PC-9 (cell line): ENCODE results near the gene ATG2B. TPM values are rescaled to one million over a fixed set of nuclear protein-coding genes. Genes with fewer than 3 reads are reported as not detected.

Source experiments
- BruUV-seq: library from RNA; stranded (reverse); fragments of 400-500 nt; replicated peaks from 2 replicates; lab custom pipeline; 2021; lab: Mats Ljungman, UMichigan
- CTCF ChIA-PET: fragments of 300-600 bp; sonication (Branson Sonifier 250); formaldehyde crosslinking; loops from one replicate; lab custom pipeline; 2022; ENCODE audit warnings: antibody characterized with exemption; lab: Charles Lee
- POLR2A ChIA-PET: fragments of 300-600 bp; sonication (Branson Sonifier 250); formaldehyde crosslinking; loops from one replicate; lab custom pipeline; 2022; ENCODE audit warnings: antibody characterized with exemption; ENCODE audit not compliant: unreplicated experiment; lab: Charles Lee
- DNase-seq, 2 experiments: peaks; one replicate each; pipeline versions ENCODE4 v3.0.0 to v3.0.0-alpha.2; 2015 to 2022; ENCODE audit warnings: mixed read lengths in 1 of 2
- H2AFZ ChIP-seq: fragments of 200-600 bp; sonication (generic); 2 replicates; pipeline ENCODE4 v1.8.1; 2017; ENCODE audit warnings: antibody characterized with exemption
- H3F3A ChIP-seq: fragments of 200-600 bp; sonication (generic); 2 replicates; pipeline ENCODE4 v1.8.1; 2017; ENCODE audit warnings: antibody characterized with exemption, mild to moderate bottlenecking, low read depth; ENCODE audit not compliant: insufficient read depth
- H3K27ac ChIP-seq: fragments of 200-600 bp; sonication (generic); 2 replicates; pipeline ENCODE4 v1.6.1; 2016; ENCODE audit warnings: mixed run types
- H3K27me3 ChIP-seq: fragments of 200-600 bp; sonication (generic); 2 replicates; pipeline ENCODE4 v1.6.1; 2016; ENCODE audit warnings: low read depth, mixed run types; ENCODE audit not compliant: insufficient read depth
- H3K36me3 ChIP-seq: fragments of 200-600 bp; sonication (generic); 2 replicates; pipeline ENCODE4 v1.6.1; 2016; ENCODE audit warnings: low read depth, mixed run types
- H3K4me1 ChIP-seq: fragments of 200-600 bp; sonication (generic); replicated peaks from 2 replicates; pipeline ENCODE4 v1.6.1; 2016; ENCODE audit warnings: mixed run types; ENCODE audit not compliant: insufficient read depth
- H3K4me2 ChIP-seq: fragments of 200-600 bp; sonication (generic); 2 replicates; pipeline ENCODE4 v1.6.1; 2017; ENCODE audit warnings: mixed run types
- H3K4me3 ChIP-seq: fragments of 200-600 bp; sonication (generic); 2 replicates; pipeline ENCODE4 v1.6.1; 2016; ENCODE audit warnings: mixed run types
- H3K79me2 ChIP-seq: fragments of 200-600 bp; sonication (generic); 2 replicates; pipeline ENCODE4 v1.6.1; 2017; ENCODE audit warnings: low read depth, mixed run types
- H3K9me2 ChIP-seq: fragments of 200-600 bp; sonication (generic); 2 replicates; pipeline ENCODE4 v1.8.1; 2017; ENCODE audit warnings: mild to moderate bottlenecking; ENCODE audit not compliant: insufficient read depth
- H3K9me3 ChIP-seq: fragments of 200-600 bp; sonication (generic); 2 replicates; pipeline ENCODE4 v1.8.1; 2016; ENCODE audit warnings: low read depth; ENCODE audit not compliant: insufficient read depth
- H4K20me1 ChIP-seq: fragments of 200-600 bp; sonication (generic); 2 replicates; pipeline ENCODE4 v1.8.1; 2017; ENCODE audit not compliant: insufficient read depth
- CTCF ChIP-seq: fragments of 200-600 bp; sonication (generic); conservative IDR thresholded peaks from 2 replicates; pipeline ENCODE4 v1.6.1; 2017; ENCODE audit warnings: mixed run types, antibody characterized with exemption, mild to moderate bottlenecking, moderate library complexity
- EZH2 ChIP-seq: fragments of 200-600 bp; sonication (generic); IDR thresholded peaks from 2 replicates; pipeline ENCODE4 v1.8.0; 2017; ENCODE audit warnings: antibody characterized with exemption, low read depth
- intact Hi-C: fragments of 100-400 bp; cut with micrococcal nuclease; formaldehyde crosslinking; loops from one replicate; pipeline ENCODE4 v1.10.0; 2022; ENCODE audit not compliant: unreplicated experiment
- total RNA-seq: library from RNA; stranded (reverse); gene quantifications from 2 replicates; pipeline ENCODE4 v1.2.3, GENCODE V29; 2021

Gene ATG2B
- total RNA-seq, 1 experiment from 2014 or later = 6.6 TPM

- TF ChIP-seq EZH2 (no peak), CTCF (no peak)
- Histone ChIP-seq H3K4me1 (no peaks in the 10 kb centered on the region), H4K20me1 (no peaks in the 10 kb centered on the region), H3F3A (no peaks in the 10 kb centered on the region), H3K27me3 (no peaks in the 10 kb centered on the region), H3K9me3 (no peaks in the 10 kb centered on the region), H3K4me2 (no peak overlapping the region), H3K79me2 (peaks cover 6% of the 10 kb centered on the region), H2AFZ (no peak overlapping the region), H3K4me3 (no peak overlapping the region), H3K36me3 (no peaks in the 10 kb centered on the region), H3K27ac (no peak overlapping the region), H3K9me2 (no peaks in the 10 kb centered on the region)
- POLR2A ChIA-PET = no interaction called here
- CTCF ChIA-PET = no interaction called here
- intact Hi-C loops = no loop called here
- DNase-seq = no peak
- BruUV-seq = no TSS peak
Measured at GRCh38 chr14:96370528-96370927, 7.4 kb upstream of the ATG2B start.

- Histone ChIP-seq H3F3A (no peaks in the 10 kb centered on the region), H2AFZ (no peak overlapping the region), H3K4me3 (no peak overlapping the region), H3K4me2 (no peak overlapping the region), H3K36me3 (no peaks in the 10 kb centered on the region), H3K27ac (no peak overlapping the region), H3K79me2 (peaks cover 20% of the 10 kb centered on the region), H3K27me3 (no peaks in the 10 kb centered on the region), H3K4me1 (peaks cover 9% of the 10 kb centered on the region; the same call in 1 of the 2 replicates), H3K9me2 (no peaks in the 10 kb centered on the region), H4K20me1 (no peaks in the 10 kb centered on the region), H3K9me3 (no peaks in the 10 kb centered on the region)
- POLR2A ChIA-PET = no interaction called here
- TF ChIP-seq EZH2 = no peak
- TF ChIP-seq CTCF = no peak
- CTCF ChIA-PET = no interaction called here
- no peak for DNase-seq
- no TSS peak for BruUV-seq
- intact Hi-C loops = no loop called here
Measured at GRCh38 chr14:96368534-96368933, 5.4 kb upstream of the ATG2B start.

GRCh38 chr14:96364962-96365361, 1.8 kb upstream of the ATG2B start:
- no peak overlapping the region for H2AFZ ChIP-seq
- H3K27me3 ChIP-seq = no peaks in the 10 kb centered on the region
- no peak for TF ChIP-seq CTCF
- TF ChIP-seq EZH2 = no peak
- H4K20me1 ChIP-seq = no peaks in the 10 kb centered on the region
- intact Hi-C loops = loop anchor here (5.0 kb wide), 1 partner anchor 137 kb away; the partner anchor contains the start of gene PAPOLA
- H3K9me3 ChIP-seq = no peaks in the 10 kb centered on the region
- no peak for DNase-seq
- H3K36me3 ChIP-seq = no peaks in the 10 kb centered on the region
- H3K27ac ChIP-seq = no peak overlapping the region
- peaks cover 10% of the 10 kb centered on the region; the same call in 1 of the 2 replicates for H3F3A ChIP-seq
- peak overlapping the region; percentile 95; the same call in 1 of the 2 replicates for H3K4me3 ChIP-seq
- POLR2A ChIA-PET = no interaction called here
- BruUV-seq = no TSS peak
- peak overlapping the region; percentile 86 for H3K4me2 ChIP-seq
- H3K4me1 ChIP-seq = peaks cover 21% of the 10 kb centered on the region
- CTCF ChIA-PET = no interaction called here
- no peaks in the 10 kb centered on the region for H3K9me2 ChIP-seq
- peaks cover 43% of the 10 kb centered on the region for H3K79me2 ChIP-seq
